GM19324 (cell line): ENCODE results near the gene TMEM17.
A peak's percentile ranks its signal among the peaks of the same experiment; 100 is the strongest.

ENCODE experiments used
- ATAC-seq: cut with Tn5 transposase; IDR thresholded peaks from one replicate; pipeline ENCODE4 v1.9.1; 2021; ENCODE audit warnings: mild to moderate bottlenecking, moderate library complexity; ENCODE audit not compliant: unreplicated experiment, low FRiP score

The TMEM17 gene

DNA sequence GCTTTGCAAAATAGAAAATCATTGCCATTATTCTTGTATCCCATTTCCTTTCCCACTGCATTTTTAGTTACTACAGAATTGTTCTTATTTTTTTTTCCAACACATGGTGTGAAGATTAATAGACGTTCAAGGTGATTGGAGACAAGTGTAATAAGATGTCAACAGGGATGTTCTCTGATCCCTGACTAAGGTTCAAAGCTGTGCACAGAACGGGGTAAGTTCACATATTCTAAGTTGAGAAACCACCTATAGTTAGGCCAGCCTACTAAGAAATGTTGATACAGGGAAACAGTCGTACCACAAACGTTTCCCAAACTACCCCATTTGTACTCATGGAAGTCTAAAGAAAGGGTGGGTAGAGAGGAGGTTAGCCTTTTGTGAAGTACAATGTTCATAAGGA lies 6.4 kb upstream of the TMEM17 start:
- ATAC-seq, result no peak

DNA sequence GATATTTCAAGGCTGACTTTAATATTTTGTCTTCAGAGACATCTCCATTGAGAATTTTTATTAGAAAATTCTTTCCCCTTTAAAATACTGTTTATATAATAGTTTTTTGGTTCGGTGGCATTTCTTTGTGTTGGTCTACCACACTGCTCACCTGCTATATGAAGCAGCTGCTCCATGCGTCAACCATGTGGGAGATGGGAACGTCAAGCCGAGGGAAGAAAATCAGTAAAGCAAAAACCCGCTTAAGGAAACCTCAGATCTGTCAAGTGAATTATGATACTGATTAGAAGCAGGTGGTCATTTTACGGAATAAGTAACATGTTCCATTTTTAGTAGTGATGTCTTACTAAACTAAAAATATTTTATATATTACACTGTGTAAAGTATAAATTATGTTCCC lies 5.6 kb upstream of the TMEM17 start:
- ATAC-seq, result no peak

DNA sequence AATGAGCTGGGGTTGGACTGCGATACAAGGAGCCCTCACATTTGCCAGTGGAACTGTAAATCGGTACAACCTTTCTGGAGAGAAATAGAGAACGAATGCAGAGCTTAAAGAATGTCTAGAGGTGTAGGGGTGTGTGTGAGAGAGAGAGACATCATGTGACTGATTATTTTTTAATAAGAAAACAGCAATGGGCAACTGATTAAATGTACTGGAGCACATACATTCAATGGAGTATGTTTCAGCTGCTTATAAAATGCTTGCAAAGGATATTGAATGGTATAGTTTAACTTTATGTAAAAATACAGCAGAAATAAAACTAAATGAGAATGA lies 391 bp upstream of the TMEM17 start:
- ATAC-seq, result peak; percentile 26

DNA sequence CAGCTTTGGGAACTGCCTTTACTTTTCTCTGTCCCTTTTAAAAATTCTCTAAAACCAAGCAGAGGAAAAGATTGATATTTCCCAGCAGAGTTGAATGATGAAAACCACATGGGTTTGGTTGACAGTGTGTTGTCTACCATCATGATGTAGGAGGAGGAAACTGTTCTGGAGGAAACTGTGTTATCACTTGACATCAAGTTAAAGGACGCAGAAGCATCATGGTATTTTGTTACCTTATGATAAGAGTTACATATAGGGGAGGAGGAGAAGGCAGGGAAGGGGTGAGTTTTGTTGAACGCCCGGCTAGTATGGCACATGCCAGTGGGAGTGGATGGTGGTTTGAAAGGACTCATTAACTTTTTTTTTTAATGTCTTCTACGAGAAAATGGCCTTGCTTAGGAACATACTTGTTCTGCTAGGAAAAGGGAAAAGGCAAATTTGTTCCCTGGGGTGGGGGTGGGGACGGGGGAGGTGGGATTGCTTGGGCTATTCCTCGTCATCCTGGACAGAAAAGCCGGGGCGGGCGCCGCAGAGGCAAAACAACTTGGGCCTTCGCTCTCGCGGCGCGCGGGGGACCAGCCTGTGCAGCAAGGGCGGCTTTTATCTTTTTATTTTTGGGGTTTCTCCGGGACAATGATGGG lies 766 bp downstream of the TMEM17 start:
- no peak for ATAC-seq

DNA sequence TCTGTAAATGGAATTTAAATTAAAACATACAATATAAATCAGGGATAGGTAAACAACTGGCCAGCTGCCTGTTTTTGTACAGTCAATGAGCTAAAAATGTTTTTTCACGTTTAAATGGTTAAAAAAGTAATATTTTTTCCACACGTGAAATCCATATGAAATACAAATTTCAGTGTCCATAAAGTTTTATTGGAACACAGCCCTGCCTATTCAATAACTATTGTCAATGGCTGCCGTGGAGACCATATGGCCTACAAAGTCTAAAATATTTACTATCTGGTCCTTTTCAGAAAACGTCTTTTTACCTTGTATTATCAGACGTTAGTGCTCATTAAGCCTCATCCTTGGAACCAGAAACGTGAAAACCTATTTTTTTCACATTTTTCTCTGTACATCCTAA lies 1.3 kb downstream of the TMEM17 start:
- no peak for ATAC-seq

DNA sequence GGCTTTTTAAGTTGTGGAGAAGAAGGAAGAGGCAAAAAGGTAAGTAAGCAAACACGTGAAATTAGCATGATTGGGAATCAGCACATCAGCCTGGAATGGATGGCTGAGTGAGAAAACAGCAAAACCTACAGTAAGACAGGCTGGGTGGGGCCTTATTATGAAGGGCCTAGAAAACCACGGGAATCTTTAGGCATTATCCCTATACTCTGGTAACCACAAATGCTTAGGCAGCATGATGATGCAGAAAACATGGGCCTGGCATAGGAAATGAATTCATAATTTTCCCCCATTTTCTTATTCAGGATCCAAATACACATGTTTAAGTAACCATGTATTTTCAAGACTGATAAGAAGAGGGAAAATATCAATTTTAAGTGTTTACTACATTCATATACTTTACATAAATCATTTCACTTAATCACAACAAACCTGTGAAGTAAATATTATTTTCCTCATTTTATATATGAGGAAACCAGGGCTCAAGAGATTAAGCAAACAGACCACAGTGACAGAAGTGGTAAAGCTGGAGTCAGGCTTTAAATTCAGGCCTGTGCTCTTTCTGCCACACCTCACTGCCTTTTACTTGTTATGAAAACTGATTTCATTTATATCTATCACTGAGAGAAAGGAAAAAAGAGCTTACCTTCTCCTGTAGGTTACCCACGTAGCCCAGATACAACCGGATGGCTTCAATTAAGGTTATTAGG lies 4.0 kb downstream of the TMEM17 start:
- ATAC-seq, result no peak

DNA sequence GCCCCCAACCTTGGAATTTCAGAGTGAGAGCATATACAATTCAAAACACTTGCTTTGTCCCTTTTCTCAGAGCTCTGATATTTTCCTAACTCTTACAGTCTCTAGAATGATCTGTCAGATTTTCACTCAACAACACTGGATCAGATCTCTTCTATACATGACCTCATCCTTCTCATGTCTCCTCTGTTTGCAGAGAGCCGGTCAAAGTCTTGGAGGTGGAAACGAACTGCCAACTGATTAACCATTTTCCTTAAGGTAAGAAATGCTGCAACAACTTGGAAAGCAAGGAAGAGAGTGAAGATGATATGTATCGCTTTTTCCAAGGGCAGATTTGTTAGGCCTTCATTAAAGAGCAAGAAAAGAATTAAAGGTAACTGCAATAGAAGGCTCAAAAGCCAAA lies 4.9 kb downstream of the TMEM17 start:
- no peak for ATAC-seq

DNA sequence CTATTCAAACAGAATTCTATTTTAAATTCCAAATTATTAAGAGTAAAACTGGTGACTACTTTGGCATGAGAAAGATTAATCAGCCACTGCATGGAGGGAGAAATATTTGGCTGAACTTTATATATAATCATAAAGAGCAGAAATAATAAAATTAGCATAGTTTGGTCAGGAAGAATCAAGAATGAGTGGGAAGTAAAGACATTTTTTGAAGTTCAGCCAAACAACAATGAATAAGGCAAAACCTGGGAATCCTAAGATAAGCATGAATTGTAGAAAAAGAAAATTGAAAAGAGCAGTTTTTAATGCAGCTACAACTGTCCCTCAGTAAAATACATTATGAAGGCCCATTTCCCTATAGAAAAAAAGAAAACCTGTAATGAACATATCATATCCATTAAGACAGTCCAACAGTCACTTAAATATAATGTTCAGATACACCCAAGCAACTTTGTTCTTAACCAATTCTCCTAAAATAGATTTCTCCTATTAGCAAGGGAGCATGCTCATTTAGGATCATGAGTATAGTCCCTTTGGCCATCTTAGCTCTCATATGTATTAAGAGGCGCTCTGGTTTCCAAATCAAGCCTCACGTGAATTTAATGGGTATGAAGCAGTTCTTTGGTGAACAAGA lies 6.5 kb downstream of the TMEM17 start:
- ATAC-seq, result no peak

DNA sequence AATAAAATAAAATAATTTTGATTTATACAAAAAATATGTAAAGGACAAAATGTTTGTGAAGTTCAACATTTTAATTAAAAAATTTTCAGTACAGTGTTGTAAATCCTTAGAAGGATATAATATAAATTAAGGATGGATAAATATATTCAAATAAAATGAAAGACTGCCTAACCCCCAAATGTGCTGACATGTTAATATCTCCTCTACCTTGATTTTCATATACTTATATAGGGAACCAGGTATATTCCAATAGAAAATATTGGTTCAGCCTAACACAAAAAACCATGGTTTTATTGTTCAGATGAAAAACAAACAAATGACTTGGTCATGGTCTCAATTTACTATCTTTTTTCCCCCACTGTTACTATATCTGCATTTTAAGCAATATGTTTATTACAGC lies 7.3 kb downstream of the TMEM17 start:
- no peak for ATAC-seq

DNA sequence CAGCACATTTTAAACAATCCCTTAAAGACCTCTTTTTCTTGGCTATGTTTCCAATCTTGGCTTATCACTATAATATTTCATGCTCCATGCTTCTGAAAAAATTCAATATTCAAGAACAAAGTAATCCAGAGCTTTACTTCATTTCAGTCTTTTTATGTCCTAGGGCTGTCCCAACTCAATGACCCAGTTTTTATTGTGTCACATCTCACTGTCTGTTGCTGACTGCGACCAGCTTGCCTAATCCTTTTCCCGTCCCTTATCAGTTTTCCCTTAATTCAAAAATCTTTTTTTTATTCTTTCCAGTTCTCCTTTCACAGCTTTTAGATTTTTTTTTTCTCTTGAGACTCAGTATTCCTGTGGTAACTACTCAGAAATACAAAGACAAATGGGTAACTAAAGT lies 10.2 kb downstream of the TMEM17 start:
- ATAC-seq, result no peak

DNA sequence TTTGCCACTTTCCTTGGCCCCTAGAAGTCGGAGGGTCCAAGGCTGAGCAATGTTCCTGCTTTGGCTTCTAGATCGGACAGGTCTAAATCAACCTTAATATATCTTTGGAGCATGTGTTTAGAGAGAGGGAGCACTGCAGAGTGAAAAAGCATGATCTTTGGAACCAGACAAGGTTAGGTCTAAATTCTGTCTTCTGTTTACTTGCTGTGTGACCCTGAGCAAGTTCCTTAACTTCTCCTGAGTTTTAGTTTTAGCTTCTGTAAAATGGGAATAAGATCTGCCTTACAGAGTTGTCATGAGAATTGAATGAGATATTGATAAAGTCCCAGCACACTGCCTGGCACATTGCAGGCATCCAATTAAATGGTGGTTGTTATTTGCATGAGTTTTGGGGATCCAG lies 13.9 kb downstream of the TMEM17 start:
- ATAC-seq, result no peak

DNA sequence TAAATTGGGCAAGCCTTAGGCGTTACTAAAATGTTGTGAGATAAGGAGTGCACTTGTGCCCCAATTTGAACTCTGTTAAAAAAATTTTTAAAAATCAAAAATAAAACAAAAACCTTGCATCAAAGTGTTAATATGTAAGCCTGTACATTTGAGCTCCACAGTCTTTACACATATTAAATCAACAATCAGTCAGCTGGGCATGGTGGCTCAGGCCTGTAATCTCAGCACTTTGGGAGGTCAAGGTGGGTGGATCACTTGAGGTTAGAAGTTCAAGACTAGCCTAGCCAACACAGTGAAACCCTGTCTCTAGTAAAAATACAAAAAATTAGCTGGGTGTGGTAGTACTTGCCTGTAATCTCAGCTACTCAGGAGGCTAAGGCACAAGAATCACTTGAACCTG lies 16.3 kb downstream of the TMEM17 start:
- ATAC-seq, result no peak

DNA sequence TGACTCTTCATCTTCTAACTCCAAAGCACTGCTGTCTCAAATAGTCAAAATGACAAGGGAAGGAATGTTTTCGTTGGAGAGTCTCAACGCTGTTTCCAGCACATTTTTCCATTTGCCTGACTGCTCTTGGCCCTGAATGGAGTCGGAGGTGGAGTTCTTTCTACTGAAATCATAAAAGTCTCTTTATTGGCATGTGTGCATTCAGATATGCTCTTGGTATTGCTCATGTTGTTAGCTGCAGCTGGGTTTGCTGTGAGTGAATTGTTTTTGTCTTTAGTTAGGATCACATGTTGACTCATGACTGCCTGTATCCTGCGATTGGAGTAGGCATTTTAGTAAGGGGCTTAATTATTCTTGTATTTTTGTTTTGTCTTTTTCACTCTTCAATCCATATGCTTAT lies 16.8 kb downstream of the TMEM17 start:
- no peak for ATAC-seq

DNA sequence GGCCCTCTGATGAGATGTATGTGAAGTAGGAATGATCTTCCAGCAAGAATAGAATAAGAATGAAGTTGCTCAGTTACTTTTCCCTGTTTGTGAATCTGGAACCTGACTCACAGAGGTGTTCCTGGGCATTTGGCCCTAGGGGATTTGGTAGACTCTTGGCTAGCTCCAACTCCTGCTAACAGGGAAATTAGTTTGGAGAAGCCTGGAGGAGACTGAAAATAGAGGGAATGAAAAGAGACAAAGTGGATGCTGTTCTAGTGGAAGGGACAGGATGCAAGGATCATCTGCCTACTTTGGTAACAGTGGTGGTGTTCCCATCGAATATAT lies 19.6 kb downstream of the TMEM17 start:
- no peak for ATAC-seq

DNA sequence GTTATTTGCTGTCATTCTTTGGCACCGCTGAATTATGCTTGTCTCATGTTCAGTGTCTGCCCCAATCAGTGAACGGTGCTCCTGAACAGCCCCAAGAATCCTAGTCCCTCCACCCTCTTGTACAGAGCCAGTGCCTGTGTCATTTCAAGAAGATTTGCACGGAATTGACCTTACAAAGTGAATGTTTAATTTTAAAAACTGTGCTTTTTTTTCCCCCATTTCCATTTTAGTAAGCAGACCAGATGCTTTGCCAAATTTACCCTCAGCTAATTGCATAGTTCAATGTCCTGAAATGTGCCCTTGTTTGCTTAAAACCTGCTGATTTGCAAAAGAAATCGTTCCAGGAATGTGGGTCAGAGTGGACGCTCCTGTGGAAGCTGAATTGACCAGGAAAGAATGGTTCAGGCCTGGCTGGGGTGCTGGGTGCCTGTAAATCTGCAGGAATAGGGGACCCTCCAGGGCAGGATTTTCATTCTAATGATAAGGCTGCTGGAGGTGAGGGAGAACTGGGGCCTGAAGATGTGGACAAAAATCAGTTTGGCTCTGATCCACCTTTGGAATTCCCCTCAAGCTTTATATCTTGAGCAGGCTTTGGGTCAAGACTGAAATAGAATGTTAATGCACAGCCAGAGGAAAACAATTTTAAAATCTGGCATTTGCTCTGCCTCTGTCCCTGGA lies 20.1 kb downstream of the TMEM17 start:
- ATAC-seq, result no peak

DNA sequence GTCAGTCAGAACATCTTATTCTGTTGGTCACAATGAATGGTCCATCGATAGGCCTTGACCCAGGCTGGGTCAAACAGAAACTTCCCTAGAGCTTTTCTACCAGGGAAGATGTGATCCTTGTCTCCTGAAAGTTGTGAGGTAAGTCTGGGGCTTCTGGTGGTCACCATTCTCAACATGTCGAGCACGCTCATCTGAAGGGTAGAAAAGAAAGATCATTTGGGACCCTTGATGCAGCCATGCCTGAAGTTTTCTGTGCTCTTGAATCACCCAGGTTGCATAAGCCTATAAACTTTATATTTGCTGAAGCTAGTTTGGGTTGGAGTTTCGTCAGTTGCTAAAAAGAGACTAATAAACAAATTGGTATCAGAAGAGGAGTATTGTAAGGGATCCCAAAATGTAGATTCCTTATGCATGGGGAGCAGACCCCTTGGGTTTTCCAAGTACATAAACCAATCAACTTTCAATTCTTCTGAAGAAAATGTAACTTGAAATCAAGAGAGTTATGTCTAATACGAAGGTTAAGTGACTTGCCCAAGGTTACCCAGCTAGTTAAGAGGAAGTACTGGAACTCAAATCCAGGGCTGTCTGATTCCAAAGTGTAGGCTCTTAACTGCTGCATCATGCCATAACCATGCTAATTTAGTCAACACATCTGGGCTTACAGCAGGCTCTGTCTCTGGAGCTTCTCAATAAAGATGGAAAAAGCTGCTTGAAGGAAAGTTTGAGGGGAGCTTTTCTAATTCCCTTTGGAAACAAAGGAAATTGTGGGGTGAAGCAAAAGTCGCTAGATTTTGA lies 23.2 kb downstream of the TMEM17 start:
- no peak for ATAC-seq

DNA sequence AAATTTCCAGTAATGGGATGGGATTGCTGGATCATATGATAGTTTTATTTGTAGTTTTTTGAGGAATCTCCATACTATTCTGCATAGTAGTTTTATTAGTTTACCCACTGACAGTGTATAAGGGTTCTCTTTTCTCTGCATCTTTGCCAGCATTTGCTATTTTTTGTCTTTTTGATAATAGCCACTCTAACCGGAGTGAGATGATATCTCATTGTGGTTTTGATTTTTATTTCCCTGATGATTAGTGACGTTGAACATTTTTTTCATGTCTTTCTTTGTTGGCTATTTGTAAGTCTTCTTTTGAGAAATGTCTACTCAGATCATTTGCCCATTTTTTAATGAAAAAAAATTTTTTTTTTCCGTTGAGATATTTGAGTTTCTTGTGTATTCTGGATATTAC lies 26.1 kb downstream of the TMEM17 start:
- ATAC-seq, result no peak

DNA sequence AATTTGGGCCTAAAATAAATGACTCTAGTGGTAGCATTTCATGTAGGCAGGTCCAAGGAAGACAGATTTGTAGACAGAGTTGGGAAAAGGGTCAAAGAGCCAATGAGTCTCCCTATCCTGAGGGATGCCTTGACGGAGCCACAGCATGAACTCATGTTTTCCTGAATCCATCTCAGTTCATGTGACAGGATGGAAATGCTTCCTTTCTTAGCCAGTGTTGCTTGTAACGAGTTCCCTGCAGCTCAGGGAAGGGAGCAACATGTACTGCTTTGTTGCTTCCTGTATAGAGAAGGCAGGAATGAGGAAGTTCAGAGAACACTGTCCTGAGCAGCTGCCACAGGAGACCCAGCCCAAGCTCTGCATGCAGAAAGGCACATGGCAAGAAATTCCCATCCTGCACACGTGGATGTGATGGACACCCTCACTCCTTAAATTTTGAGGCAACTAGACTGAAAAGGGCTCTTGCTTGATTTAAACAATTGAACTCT lies 27.9 kb downstream of the TMEM17 start:
- no peak for ATAC-seq

DNA sequence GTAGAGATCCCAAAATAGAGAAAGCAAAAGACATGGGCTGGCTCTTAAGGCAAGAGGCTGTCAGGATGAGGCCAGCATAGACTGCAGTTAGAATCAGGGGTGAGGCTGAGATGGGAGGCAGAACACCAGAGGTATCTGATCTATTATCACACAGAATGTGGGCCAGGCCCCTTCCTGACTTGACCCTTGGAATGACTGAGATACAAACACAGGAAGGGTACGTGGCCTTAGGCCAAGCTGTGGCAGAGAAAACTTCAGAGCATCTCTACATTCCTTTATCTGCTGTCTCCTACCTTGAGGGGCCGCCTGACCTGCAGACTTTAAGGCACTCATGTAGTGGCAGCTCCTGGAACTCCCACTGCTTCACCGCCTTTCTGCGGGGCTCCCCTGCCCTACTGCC lies 28.4 kb downstream of the TMEM17 start:
- no peak for ATAC-seq

DNA sequence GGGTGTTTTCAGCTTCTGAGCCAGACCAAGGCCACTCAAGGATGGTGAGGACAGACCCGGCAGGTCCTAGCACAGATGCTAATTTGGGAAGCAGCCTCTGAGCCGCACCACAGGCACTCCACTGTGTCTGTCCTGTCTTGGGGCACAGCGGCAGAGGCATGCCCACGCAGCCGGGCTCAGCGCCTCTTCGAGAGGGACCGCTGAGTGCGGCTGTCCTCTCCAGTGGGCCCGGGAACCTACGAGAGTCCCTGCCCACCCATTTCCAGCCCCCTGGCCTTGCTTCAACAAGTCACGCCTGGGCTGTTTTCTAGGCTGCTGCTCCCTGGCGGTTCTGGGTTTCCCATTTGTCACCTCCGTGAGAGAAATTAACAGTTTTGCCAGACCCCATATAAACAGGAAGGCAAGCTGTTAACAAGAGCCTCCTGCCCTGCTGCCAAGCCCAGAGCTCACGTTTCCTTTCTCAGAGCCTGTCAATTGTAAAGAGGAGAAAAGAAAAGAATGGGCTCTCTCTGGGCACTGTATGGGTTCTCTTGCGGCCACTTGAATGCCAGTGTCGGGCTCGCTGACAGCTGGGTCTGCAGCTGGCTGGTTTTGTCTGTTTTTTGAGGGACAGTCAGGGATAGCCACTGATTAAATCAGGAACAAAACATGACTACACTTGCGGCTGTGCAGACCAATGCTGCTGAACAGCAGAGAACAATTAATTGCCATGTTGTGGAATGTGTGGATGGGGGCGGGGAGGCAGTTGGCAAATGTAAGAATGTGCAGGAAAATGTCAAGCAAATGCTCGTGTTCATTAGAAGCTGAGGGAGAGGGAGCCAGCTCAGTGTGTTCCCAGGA lies 30.6 kb downstream of the TMEM17 start:
- peak; percentile 37 for ATAC-seq
